Measurements from ENCODE around the gene DCAF5.

The DCAF5 gene

DNA sequence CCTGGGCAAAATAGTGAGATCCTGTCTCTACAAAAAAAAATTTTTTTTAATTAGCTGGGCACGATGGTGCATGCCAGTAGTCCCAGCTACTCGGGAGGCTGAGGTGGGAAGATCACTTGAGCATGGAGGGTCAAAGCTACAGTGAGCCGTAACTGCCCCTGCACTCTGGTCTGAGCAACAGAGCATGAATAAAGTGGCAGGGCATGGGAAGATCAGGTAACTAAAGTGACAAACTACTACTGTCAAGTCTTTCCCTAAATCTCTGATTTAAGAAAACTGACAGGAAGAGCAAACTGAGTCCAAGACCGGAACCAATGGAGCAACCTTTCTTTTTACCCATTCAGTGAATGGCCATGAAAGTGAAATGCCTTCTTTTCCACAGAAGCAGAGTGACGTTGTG, 10.8 kb downstream of the DCAF5 start:
- H3K79me2 ChIP-seq (ENCODE audit: insufficient read depth, low read length), result peaks cover 92% of the 10 kb centered on the region
- H3K4me1 ChIP-seq (ENCODE audit: insufficient read depth, low read length, poor library complexity, severe bottlenecking), result peaks cover 16% of the 10 kb centered on the region
- peaks cover 11% of the 10 kb centered on the region; the same call in 1 of the 2 replicates for H3K36me3 ChIP-seq (ENCODE audit: insufficient read depth, low read length)
- no peaks in the 10 kb centered on the region for H3K27me3 ChIP-seq (ENCODE audit: insufficient read depth, low read length, poor library complexity, severe bottlenecking)
- H3K9me3 ChIP-seq (ENCODE audit: insufficient read depth, low read depth, low read length), result no peaks in the 10 kb centered on the region
- TF ChIP-seq, protein P1, sequence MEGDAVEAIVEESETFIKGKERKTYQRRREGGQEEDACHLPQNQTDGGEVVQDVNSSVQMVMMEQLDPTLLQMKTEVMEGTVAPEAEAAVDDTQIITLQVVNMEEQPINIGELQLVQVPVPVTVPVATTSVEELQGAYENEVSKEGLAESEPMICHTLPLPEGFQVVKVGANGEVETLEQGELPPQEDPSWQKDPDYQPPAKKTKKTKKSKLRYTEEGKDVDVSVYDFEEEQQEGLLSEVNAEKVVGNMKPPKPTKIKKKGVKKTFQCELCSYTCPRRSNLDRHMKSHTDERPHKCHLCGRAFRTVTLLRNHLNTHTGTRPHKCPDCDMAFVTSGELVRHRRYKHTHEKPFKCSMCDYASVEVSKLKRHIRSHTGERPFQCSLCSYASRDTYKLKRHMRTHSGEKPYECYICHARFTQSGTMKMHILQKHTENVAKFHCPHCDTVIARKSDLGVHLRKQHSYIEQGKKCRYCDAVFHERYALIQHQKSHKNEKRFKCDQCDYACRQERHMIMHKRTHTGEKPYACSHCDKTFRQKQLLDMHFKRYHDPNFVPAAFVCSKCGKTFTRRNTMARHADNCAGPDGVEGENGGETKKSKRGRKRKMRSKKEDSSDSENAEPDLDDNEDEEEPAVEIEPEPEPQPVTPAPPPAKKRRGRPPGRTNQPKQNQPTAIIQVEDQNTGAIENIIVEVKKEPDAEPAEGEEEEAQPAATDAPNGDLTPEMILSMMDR (conservative IDR thresholded peaks at IDR 0.05; ENCODE audit: low read length), result no peak
- no peak for TF ChIP-seq EZH2phosphoT487 (IDR thresholded peaks at IDR 0.05; ENCODE audit: borderline replicate concordance)
- H3K4me3 ChIP-seq (ENCODE audit: low read length, poor library complexity, severe bottlenecking), result no peak overlapping the region
- H3K9ac ChIP-seq (ENCODE audit: low read depth, low read length, poor library complexity, severe bottlenecking), result no peak overlapping the region
- no peak overlapping the region for H3K4me2 ChIP-seq (ENCODE audit: low read depth, low read length, poor library complexity, severe bottlenecking)
- H2AFZ ChIP-seq (ENCODE audit: low read length), result no peak overlapping the region
- H3K9me2 ChIP-seq (replicated peaks; ENCODE audit: low read depth, low read length), result no peaks in the 10 kb centered on the region
- no peaks in the 10 kb centered on the region for H3F3A ChIP-seq (ENCODE audit: low read depth)
- H4K20me1 ChIP-seq (ENCODE audit: insufficient read depth, low read length, poor library complexity, severe bottlenecking), result peaks cover 59% of the 10 kb centered on the region

DNA sequence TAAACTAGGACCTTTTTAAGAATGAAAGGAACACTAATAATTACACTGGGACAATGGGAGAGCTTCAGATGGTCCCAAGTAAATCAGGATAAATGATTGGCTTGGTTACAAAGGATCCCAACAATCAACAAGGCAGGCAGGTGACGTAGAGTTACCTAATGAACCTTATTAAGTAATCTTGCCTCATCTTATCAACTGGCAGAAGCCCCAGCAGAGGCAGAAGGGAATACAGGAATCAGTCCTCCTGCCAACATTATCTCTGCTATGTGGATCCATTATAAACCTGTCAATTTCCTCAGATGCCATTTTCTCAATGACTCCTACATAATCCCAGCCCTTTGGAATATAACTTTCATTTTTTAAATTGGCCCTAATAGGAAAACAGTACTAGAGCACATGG, 11.4 kb downstream of the DCAF5 start:
- no peak overlapping the region for H3K4me2 ChIP-seq (ENCODE audit: low read depth, low read length, poor library complexity, severe bottlenecking)
- no peak overlapping the region for H3K4me3 ChIP-seq (ENCODE audit: low read length, poor library complexity, severe bottlenecking)
- peaks cover 56% of the 10 kb centered on the region for H4K20me1 ChIP-seq (ENCODE audit: insufficient read depth, low read length, poor library complexity, severe bottlenecking)
- peaks cover 11% of the 10 kb centered on the region; the same call in 1 of the 2 replicates for H3K36me3 ChIP-seq (ENCODE audit: insufficient read depth, low read length)
- H3K79me2 ChIP-seq (ENCODE audit: insufficient read depth, low read length), result peaks cover 91% of the 10 kb centered on the region
- TF ChIP-seq, protein P1 (conservative IDR thresholded peaks at IDR 0.05; ENCODE audit: low read length), result no peak
- TF ChIP-seq EZH2phosphoT487 (IDR thresholded peaks at IDR 0.05; ENCODE audit: borderline replicate concordance), result no peak
- H2AFZ ChIP-seq (ENCODE audit: low read length), result no peak overlapping the region
- no peak overlapping the region for H3K9ac ChIP-seq (ENCODE audit: low read depth, low read length, poor library complexity, severe bottlenecking)
- H3F3A ChIP-seq (ENCODE audit: low read depth), result no peaks in the 10 kb centered on the region
- H3K4me1 ChIP-seq (ENCODE audit: insufficient read depth, low read length, poor library complexity, severe bottlenecking), result peaks cover 10% of the 10 kb centered on the region
- H3K9me3 ChIP-seq (ENCODE audit: insufficient read depth, low read depth, low read length), result no peaks in the 10 kb centered on the region
- no peaks in the 10 kb centered on the region for H3K27me3 ChIP-seq (ENCODE audit: insufficient read depth, low read length, poor library complexity, severe bottlenecking)
- no peaks in the 10 kb centered on the region for H3K9me2 ChIP-seq (replicated peaks; ENCODE audit: low read depth, low read length)

DNA sequence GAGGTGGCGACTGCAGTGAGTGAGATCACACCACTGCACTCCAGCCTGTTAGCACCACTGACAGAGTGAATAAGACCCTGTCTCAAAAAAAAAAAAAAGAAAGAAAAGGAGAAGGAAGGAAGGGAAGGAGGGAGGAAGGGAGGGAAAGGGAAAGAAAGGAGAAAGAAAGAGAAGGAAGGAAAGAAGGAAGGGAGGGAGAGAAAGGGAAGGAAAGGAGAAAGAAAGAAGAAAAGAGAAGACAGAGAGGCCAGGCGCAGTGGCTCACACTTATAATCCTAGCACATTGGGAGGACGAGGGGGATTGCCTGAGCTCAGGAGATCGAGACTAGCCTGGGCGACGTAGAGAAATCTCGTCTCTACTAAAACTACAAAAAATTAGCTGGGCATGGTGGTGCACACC, 13.2 kb downstream of the DCAF5 start:
- TF ChIP-seq, protein P1 (conservative IDR thresholded peaks at IDR 0.05; ENCODE audit: low read length), result no peak
- no peak for TF ChIP-seq EZH2phosphoT487 (IDR thresholded peaks at IDR 0.05; ENCODE audit: borderline replicate concordance)
- Histone ChIP-seq H3K4me1 (ENCODE audit: insufficient read depth, low read length, poor library complexity, severe bottlenecking) (peaks cover 6% of the 10 kb centered on the region), H3K79me2 (ENCODE audit: insufficient read depth, low read length) (peaks cover 91% of the 10 kb centered on the region), H3K9me2 (replicated peaks; ENCODE audit: low read depth, low read length) (no peaks in the 10 kb centered on the region), H4K20me1 (ENCODE audit: insufficient read depth, low read length, poor library complexity, severe bottlenecking) (peaks cover 46% of the 10 kb centered on the region), H3K4me3 (ENCODE audit: low read length, poor library complexity, severe bottlenecking) (no peak overlapping the region), H3K9ac (ENCODE audit: low read depth, low read length, poor library complexity, severe bottlenecking) (no peak overlapping the region), H3K9me3 (ENCODE audit: insufficient read depth, low read depth, low read length) (no peaks in the 10 kb centered on the region), H3K36me3 (ENCODE audit: insufficient read depth, low read length) (peaks cover 11% of the 10 kb centered on the region; the same call in 1 of the 2 replicates), H2AFZ (ENCODE audit: low read length) (no peak overlapping the region), H3F3A (ENCODE audit: low read depth) (no peaks in the 10 kb centered on the region), H3K4me2 (ENCODE audit: low read depth, low read length, poor library complexity, severe bottlenecking) (no peak overlapping the region), H3K27me3 (ENCODE audit: insufficient read depth, low read length, poor library complexity, severe bottlenecking) (no peaks in the 10 kb centered on the region)
